PC-3 (cell line): ENCODE measurements around the gene MDC1. TPM values are rescaled to one million over a fixed set of nuclear protein-coding genes. Genes with fewer than 3 reads are reported as not detected.
A peak's percentile ranks its signal among the peaks of the same experiment; 100 is the strongest.
"Not testable (repeated sequence)": the region's sequence is repeated elsewhere in the genome, so short reads cannot be mapped to it uniquely, and the experiment has no call there.

Experiments
- ATAC-seq: fragments of 200-7000 bp; cut with Tn5 transposase; 2 replicates; pipeline ENCODE4 v1.9.1; 2020; ENCODE audit warnings: mild to moderate bottlenecking, moderate library complexity
- Bru-seq: library from RNA; stranded (reverse); fragments of 400-500 nt; gene quantifications from one replicate; lab custom pipeline; 2021; lab: Mats Ljungman, UMichigan
- BruChase-seq, 2 experiments: library from RNA; stranded (reverse); fragments of 400-500 nt; gene quantifications; one replicate each; lab custom pipeline; 2021; lab: Mats Ljungman, UMichigan
- BruUV-seq: library from RNA; stranded (reverse); fragments of 400-500 nt; replicated peaks from 2 replicates; lab custom pipeline; 2021; lab: Mats Ljungman, UMichigan
- CTCF ChIA-PET: fragments of 300-600 bp; sonication (Branson Sonifier 250); formaldehyde crosslinking; loops from one replicate; lab custom pipeline; 2022; ENCODE audit warnings: antibody characterized with exemption; lab: Charles Lee
- POLR2A ChIA-PET: fragments of 300-600 bp; sonication (Branson Sonifier 250); formaldehyde crosslinking; loops from one replicate; lab custom pipeline; 2022; ENCODE audit warnings: antibody characterized with exemption; ENCODE audit not compliant: unreplicated experiment; lab: Charles Lee
- DNase-seq: peaks from one replicate; pipeline ENCODE4 v3.0.0-alpha.2; 2015
- H2AFZ ChIP-seq: fragments of 300-600 bp; sonication (generic); 2 replicates; pipeline ENCODE4 v1.6.0; 2016; ENCODE audit warnings: antibody characterized with exemption, low read length
- H3F3A ChIP-seq: fragments of 300-600 bp; sonication (generic); one replicate; pipeline ENCODE4 v1.6.0; 2017; ENCODE audit warnings: antibody characterized with exemption, low read length, control low read depth, mild to moderate bottlenecking; ENCODE audit not compliant: unreplicated experiment
- H3K27ac ChIP-seq: fragments of 300-600 bp; sonication (generic); 2 replicates; pipeline ENCODE4 v1.5.1; 2016; ENCODE audit warnings: mild to moderate bottlenecking, low read length
- H3K27me3 ChIP-seq: fragments of 300-600 bp; sonication (generic); 2 replicates; pipeline ENCODE4 v1.6.1; 2016; ENCODE audit warnings: low read length, mixed read lengths
- H3K36me3 ChIP-seq: fragments of 300-600 bp; sonication (generic); 2 replicates; pipeline ENCODE4 v1.6.1; 2016; ENCODE audit warnings: low read depth, mixed run types, low read length, mixed read lengths
- H3K4me1 ChIP-seq: fragments of 300-600 bp; sonication (generic); 2 replicates; pipeline ENCODE4 v1.5.1; 2016; ENCODE audit warnings: low read length; ENCODE audit not compliant: insufficient read depth
- H3K4me2 ChIP-seq: fragments of 300-600 bp; sonication (generic); 2 replicates; pipeline ENCODE4 v1.6.0; 2016; ENCODE audit warnings: low read length
- H3K4me3 ChIP-seq: fragments of 300-600 bp; sonication (generic); 2 replicates; pipeline ENCODE4 v1.5.1; 2016; ENCODE audit warnings: mild to moderate bottlenecking, low read length, mixed read lengths
- H3K79me2 ChIP-seq: fragments of 300-600 bp; sonication (generic); 2 replicates; pipeline ENCODE4 v1.6.1; 2017; ENCODE audit warnings: low read length, mixed read lengths
- H3K9ac ChIP-seq: fragments of 300-600 bp; sonication (generic); 2 replicates; pipeline ENCODE4 v1.6.0; 2016; ENCODE audit warnings: mild to moderate bottlenecking, low read length
- H3K9me2 ChIP-seq: fragments of 300-600 bp; sonication (generic); replicated peaks from 2 replicates; pipeline ENCODE4 v1.6.1; 2016; ENCODE audit warnings: mixed run types, low read length, mixed read lengths
- H3K9me3 ChIP-seq: fragments of 300-600 bp; sonication (generic); 2 replicates; pipeline ENCODE4 v1.6.1; 2016; ENCODE audit warnings: low read length, mixed read lengths
- H4K20me1 ChIP-seq: fragments of 300-600 bp; sonication (generic); 2 replicates; pipeline ENCODE4 v1.6.1; 2016; ENCODE audit warnings: low read length, mixed read lengths
- CTCF ChIP-seq: fragments of 300-600 bp; sonication (generic); conservative IDR thresholded peaks from 2 replicates; pipeline ENCODE4 v1.5.1; 2017; ENCODE audit warnings: antibody characterized with exemption, low read depth, mild to moderate bottlenecking, low read length
- EZH2 ChIP-seq: fragments of 300-600 bp; sonication (generic); IDR thresholded peaks from one replicate; pipeline ENCODE4 v1.6.1; 2017; ENCODE audit warnings: antibody characterized with exemption, mild to moderate bottlenecking, low read length; ENCODE audit not compliant: unreplicated experiment
- EZH2phosphoT487 ChIP-seq: fragments of 300-600 bp; sonication (generic); IDR thresholded peaks from 2 replicates; pipeline ENCODE4 v1.6.1; 2018; ENCODE audit warnings: mild to moderate bottlenecking, antibody characterized with exemption, low read length, borderline replicate concordance
- intact Hi-C: fragments of 100-400 bp; cut with micrococcal nuclease; formaldehyde crosslinking; loops from 2 replicates; pipeline ENCODE4 v1.9.0; 2023
- long read RNA-seq: library from polyadenylated mRNA; unstranded; transcript quantifications from one replicate; pipeline ENCODE4 v2.0.0, GENCODE V29; 2021; ENCODE audit not compliant: unreplicated experiment
- total RNA-seq: library from RNA; depleted of rRNA; stranded (reverse); fragments of >200 nt; gene quantifications from 2 replicates; pipeline ENCODE4 v1.2.3, GENCODE V29; 2014; rRNA removed

Gene MDC1
- total RNA-seq, result 19.6 and 24.9 TPM in 2 replicates
- Bru-seq, nascent RNA, result percentile 75 among the genes with signal in this experiment
- percentile 90 among the genes with signal in this experiment for BruChase-seq, experiment 1, labeled RNA remaining after a 6-hour chase
- percentile 80 among the genes with signal in this experiment for BruChase-seq, experiment 2, labeled RNA remaining after a 2-hour chase
- long read RNA-seq, partial matches to known transcripts, result 10 of 15 reads
- long read RNA-seq, other reads (novel, unspliced or antisense), result 4 of 15 reads

GRCh38 chr6:30717129-30717844 is at the start of gene MDC1:
Gene MDC1, minus strand, starts transcription at chr6:30717281. Its CDS starts 2,106 bp downstream, at chr6:30715175.
- intact Hi-C loops, result loop anchor here (1.0 kb wide), 1 partner anchor 30 kb away; no protein-coding TSS in a partner anchor
- H3K4me2 ChIP-seq, result peak within 1 kb of the TSS; percentile 93
- peaks cover 63% of the 10 kb centered on the region for H3K79me2 ChIP-seq
- H3K36me3 ChIP-seq, result peaks cover 25% of the 10 kb centered on the region
- no peaks in the 10 kb centered on the region for H3K9me3 ChIP-seq
- peaks cover 6% of the 10 kb centered on the region for H4K20me1 ChIP-seq
- peak within 1 kb of the TSS; percentile 90 for H2AFZ ChIP-seq
- H3K9ac ChIP-seq, result peak within 1 kb of the TSS; percentile 92
- no TSS peak for BruUV-seq
- TF ChIP-seq CTCF (no peak), EZH2phosphoT487 (no peak), EZH2 (no peak)
- peak within 1 kb of the TSS; percentile 89 for H3K27ac ChIP-seq
- peaks cover 30% of the 10 kb centered on the region for H3K4me1 ChIP-seq
- H3F3A ChIP-seq, result peaks cover 5% of the 10 kb centered on the region
- peak; percentile 76 for ATAC-seq
- no peaks in the 10 kb centered on the region for H3K9me2 ChIP-seq
- no peaks in the 10 kb centered on the region for H3K27me3 ChIP-seq
- ChIA-PET POLR2A (interaction anchor here (0.5 to 1.0 kb wide), 8 partner anchors 9 to 504 kb away, joined by 3 to 7 read pairs (median 4); partner anchors contain the start of genes MRPS18B, NRM and TRIM26), CTCF (interaction anchor here (0.7 to 1.1 kb wide), 2 partner anchors 26 to 30 kb away, joined by 3 to 4 read pairs; partner anchors contain the start of gene NRM)
- peak; percentile 99 for DNase-seq
- H3K4me3 ChIP-seq, result peak within 1 kb of the TSS; percentile 71

GRCh38 chr6:30766461-30767157 is 49.5 kb upstream of the MDC1 start:
- no peaks in the 10 kb centered on the region for H4K20me1 ChIP-seq
- H3K27me3 ChIP-seq, result no peaks in the 10 kb centered on the region
- DNase-seq (no peak), ATAC-seq (no peak)
- TF ChIP-seq CTCF, result no peak
- no peak for TF ChIP-seq EZH2phosphoT487
- TF ChIP-seq EZH2, result no peak
- CTCF ChIA-PET, result no interaction called here
- H3K36me3 ChIP-seq, result no peaks in the 10 kb centered on the region
- peaks cover 42% of the 10 kb centered on the region for H3K4me1 ChIP-seq
- intact Hi-C loops, result no loop called here
- POLR2A ChIA-PET, result interaction anchor here (1.2 kb wide), 1 partner anchor 14 kb away, joined by 4 read pairs; no protein-coding TSS in a partner anchor
- H3K9ac ChIP-seq, result no peak overlapping the region
- H3K79me2 ChIP-seq, result no peaks in the 10 kb centered on the region
- H3K9me3 ChIP-seq, result no peaks in the 10 kb centered on the region
- no peak overlapping the region for H2AFZ ChIP-seq
- no peak overlapping the region for H3K27ac ChIP-seq
- no peaks in the 10 kb centered on the region for H3K9me2 ChIP-seq
- H3F3A ChIP-seq, result peaks cover 14% of the 10 kb centered on the region
- BruUV-seq, result no TSS peak
- H3K4me2 ChIP-seq, result no peak overlapping the region
- no peak overlapping the region for H3K4me3 ChIP-seq

GRCh38 chr6:30765495-30765894 is 48.4 kb upstream of the MDC1 start:
- ATAC-seq, H3K27ac ChIP-seq, H4K20me1 ChIP-seq, H2AFZ ChIP-seq, H3K4me3 ChIP-seq, H3K27me3 ChIP-seq, H3K4me2 ChIP-seq, DNase-seq, H3K9ac ChIP-seq, H3K9me3 ChIP-seq, H3K79me2 ChIP-seq, H3K36me3 ChIP-seq, POLR2A ChIA-PET, intact Hi-C loops, H3K9me2 ChIP-seq, BruUV-seq, CTCF ChIA-PET: not testable (repeated sequence)
- H3F3A ChIP-seq, result peaks cover 14% of the 10 kb centered on the region
- peaks cover 37% of the 10 kb centered on the region for H3K4me1 ChIP-seq

- H3K36me3 ChIP-seq, intact Hi-C loops, H3K9me2 ChIP-seq, H3K4me3 ChIP-seq, H3K9me3 ChIP-seq, H4K20me1 ChIP-seq, H3K4me2 ChIP-seq, H3K27me3 ChIP-seq, H3K9ac ChIP-seq, ATAC-seq, CTCF ChIA-PET, H3F3A ChIP-seq, H3K79me2 ChIP-seq, DNase-seq, BruUV-seq: not testable (repeated sequence)
- peak overlapping the region; percentile 49; the same call in 1 of the 2 replicates for H2AFZ ChIP-seq
- POLR2A ChIA-PET, result interaction anchor here (0.7 to 0.9 kb wide), 2 partner anchors 12 to 70 kb away, joined by 3 to 5 read pairs; no protein-coding TSS in a partner anchor
- H3K27ac ChIP-seq, result 0 out of 2 replicates have a peak overlapping the region, but pooled peaks have one; percentile 3
- peaks cover 28% of the 10 kb centered on the region for H3K4me1 ChIP-seq
These were observed 47.5 kb upstream of the MDC1 start for GRCh38 chr6:30764490-30765043.
